ENCODE measurements around the gene TASL.
"Not testable (repeated sequence)": the region's sequence is repeated elsewhere in the genome, so short reads cannot be mapped to it uniquely, and the experiment has no call there.

TASL gene

DNA sequence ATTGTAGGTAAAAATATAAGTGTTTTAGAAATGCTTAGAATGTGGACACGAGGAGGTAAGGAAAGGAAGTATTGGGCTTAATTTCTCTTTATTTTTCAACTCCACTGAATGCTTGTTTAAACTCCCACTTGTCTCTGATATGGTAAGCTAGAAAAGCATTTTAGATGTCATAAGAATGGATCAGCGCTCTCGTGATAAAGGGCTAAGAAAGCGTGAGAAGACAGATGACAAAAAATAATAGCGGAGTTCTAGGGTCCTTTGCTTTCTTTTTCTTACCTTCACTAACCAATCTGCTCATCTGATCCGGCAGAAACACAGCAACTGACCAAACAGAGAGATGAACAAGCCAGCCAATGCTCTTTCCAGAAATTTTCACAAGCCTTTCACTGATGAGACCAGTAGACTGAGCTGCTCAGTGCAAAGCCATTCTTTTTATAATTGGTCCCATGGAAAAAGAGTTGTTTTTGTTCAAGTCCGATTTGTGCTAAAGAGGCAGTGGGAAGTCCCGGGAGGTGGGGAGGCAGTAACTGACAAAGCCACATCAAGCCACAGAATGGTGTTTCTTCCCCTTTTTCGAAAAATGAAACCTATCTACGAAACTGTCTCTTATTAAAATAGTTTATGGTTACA lies at the start of gene TASL:
Gene TASL (minus strand): TSS at position 405 of the 630 bp plus-strand sequence. CDS start 17,411 bp downstream, outside the sequence.
- peak in 1 of 2 donors; percentile 13 for DNase-seq (ENCODE audit: low read depth in 2 of 2)

GRCh38 chrX:30626402-30626801 lies 48.8 kb upstream of the TASL start:
- DNase-seq (ENCODE audit: low read depth in 2 of 2) = no peak

DNA sequence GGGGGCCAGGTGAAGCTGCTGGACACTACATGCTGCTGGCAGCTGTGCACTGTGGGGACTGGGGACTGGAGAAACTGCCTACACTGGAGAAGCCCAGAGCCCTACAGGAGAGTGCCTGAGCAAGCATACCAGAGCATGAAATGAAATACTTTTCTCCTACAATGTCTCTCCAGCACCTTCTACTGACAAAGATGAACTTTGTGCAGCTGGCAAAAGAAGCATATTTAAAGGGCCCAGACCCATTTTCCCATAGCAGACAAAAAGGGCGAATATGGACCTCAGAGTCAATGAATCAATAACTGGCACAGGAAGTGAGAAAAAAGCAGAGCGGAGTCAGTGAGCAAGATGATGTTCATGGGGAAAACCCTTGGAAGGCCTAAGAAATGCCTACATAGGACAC lies 44.8 kb upstream of the TASL start:
- no peak for DNase-seq (ENCODE audit: low read depth in 2 of 2)

- no peak for DNase-seq (ENCODE audit: low read depth in 2 of 2)
Observed at GRCh38 chrX:30620980-30621618, 43.5 kb upstream of the TASL start.

GRCh38 chrX:30620125-30620524 lies 42.6 kb upstream of the TASL start:
- DNase-seq (ENCODE audit: low read depth in 2 of 2) = no peak

DNA sequence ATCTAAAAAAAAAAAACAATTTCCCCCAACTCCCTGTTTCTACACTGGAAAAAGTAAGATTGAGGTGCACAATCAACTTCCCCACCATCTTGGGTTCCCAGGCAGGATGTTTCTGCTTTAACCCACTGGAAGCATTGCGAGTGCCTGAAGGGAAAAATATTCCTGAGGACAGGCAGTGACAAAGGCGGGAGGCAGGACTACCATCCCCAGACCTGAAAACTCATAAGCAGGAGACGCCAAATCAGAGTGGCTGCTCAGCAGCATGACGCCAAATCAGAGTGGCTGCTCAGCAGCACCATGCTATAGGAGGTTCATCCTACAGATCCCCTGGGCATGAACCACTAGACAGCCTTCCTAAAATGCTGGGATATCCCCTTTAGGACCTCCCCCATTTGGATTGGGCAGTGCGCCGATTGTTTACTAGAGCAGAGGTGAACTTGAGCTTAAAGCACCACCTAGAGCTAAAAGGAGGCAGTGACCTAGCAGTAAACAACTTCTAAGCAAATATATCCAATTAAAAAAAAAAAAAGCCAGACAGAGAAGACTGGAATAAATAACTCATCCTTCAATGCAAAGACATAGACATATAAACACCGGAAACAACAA lies 40.7 kb upstream of the TASL start:
- no peak for DNase-seq (ENCODE audit: low read depth in 2 of 2)

- no peak for DNase-seq (ENCODE audit: low read depth in 2 of 2)
Observed at GRCh38 chrX:30615229-30615628, 37.7 kb upstream of the TASL start.

DNA sequence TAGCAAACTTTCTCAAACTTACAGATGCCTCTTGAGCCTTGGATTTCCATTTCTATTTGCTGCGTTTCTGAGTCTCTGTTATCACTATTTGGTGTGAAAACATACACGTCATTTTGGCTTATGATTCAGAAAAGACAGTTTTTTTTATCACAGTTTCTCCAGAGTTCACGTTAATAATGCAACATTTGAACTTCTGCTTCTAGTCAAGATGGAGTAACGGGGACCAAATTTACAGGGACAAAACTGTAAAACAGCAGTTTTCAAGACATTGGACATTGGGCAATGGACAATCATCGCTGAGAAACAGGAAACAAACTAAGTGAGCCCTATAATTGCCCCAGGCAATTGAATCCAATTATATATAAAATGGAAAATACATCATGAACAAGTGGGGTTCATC lies 36.2 kb upstream of the TASL start:
- DNase-seq (ENCODE audit: low read depth in 2 of 2) = no peak

DNA sequence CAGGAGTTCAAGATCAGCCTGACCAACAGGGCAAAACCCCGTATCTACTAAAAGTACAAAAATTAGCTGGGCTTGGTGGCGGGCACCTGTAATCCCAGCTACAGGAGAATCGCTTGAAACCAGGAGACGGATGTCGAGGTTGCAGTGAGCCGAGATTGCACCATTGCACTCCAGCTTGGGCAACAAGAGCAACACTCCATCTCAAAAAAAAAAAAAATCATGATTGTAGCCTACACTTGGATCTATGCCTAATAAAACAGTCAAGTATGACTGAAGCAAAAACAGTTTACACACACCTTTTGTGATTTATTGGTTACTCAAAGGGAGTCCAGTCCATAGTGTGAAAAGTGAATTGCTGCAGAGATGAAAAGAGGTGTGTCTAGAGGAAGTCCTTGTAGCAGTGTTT lies 34.7 kb upstream of the TASL start:
- no peak for DNase-seq (ENCODE audit: low read depth in 2 of 2)

DNA sequence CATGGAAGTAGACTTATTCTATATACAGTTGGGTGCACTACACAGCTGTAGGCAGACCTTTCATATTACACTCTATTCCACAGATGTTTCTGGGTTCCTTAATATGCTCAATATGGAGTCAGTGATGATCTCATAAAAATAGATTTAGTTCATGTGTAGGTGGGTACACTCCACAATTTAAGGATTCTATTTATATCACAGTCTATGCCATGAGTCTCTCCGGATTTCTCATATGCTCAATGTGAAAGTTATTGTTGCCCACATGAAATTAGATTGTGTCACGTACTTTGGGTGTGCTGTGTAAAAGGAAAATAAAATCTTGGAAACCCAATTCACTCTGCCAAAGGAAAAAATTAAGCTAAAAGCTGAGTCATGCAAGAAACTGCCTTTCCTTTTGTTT lies 32.5 kb upstream of the TASL start:
- DNase-seq (ENCODE audit: low read depth in 2 of 2) = no peak

GRCh38 chrX:30607155-30607554 lies 29.6 kb upstream of the TASL start:
- DNase-seq (ENCODE audit: low read depth in 2 of 2) = no peak

DNA sequence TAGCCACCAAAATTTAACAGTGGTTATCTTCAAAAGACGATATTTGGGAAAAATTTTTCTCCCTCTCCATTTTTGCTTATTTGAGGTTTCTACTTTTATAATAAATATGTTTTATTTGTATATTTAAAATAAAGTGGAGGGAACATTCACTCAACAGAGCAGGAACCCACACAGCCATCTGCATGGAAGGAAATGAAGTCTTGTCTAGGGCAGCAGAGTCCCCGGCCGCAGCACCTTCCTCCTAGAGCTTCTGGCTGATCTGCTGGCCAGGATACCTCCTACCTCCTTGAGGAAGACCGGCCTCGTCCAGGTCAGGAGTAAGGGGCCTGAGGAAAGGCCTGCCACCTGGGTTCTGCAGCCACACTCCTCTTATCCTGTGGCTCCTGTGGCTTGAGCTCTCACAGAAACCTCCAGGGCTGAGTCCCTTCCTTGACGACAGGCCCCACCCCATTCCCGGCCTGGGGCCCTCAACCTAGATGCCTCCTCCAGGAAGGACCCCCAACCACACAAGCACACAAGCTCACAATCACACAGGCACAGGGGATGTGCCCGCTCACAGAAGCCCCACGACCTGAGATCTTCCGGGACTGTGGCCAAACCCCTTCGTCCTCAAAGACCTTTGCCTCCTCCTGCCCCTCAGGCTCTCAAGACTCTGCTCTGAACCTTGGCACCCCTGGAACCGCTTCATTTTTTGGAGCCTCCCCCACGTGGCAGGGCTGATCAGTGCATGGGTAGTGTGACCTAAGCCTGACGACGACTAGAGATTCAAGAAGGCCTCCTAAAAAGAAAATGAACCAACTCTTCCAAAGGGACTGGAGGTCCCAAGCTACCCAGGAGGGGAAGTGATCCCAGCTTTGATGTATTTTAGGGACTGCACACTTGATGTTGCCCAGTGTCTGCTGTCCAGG lies 23.0 kb upstream of the TASL start:
- not testable (repeated sequence) for DNase-seq (ENCODE audit: low read depth in 2 of 2)

DNA sequence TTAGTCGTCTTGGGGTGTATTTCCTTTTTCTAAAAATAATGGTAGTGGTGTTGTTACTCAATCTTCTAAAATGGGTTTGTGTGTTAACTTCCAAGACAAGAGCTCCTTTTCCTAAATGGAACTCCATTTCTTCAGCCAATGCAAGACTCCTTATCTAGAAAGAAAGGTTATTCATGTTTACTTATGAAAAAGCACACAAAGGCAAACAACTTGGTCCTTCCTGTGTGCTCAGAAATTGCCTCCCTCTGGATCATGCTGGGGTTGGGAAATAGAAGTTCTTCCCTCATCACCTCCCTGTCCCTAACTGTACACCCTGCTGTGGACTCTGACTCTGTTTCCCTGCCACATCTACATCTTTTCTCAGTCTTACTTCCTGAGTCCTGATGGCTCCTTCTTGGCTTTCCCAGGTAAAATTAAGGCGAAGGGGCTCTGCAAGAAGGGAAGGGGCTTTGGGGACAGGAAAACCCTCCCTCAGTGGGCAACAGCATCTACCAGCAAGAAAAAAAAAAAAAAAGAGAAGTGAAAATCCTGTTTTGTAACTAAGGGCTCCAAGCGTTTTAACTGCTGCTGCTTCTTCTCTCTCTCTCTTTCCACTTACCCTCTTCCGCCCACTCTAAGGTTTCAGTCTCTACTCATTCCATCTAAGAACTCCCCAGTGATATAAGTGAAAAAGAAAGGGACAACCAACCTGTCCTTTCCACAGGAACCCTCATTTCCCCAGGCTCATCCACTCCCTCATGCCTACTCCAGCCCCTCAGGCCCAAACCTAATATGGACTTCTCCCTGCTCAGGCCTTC lies 19.8 kb upstream of the TASL start:
- DNase-seq (ENCODE audit: low read depth in 2 of 2) = no peak

GRCh38 chrX:30593440-30594200 lies 16.1 kb upstream of the TASL start:
- DNase-seq (ENCODE audit: low read depth in 2 of 2) = no peak

DNA sequence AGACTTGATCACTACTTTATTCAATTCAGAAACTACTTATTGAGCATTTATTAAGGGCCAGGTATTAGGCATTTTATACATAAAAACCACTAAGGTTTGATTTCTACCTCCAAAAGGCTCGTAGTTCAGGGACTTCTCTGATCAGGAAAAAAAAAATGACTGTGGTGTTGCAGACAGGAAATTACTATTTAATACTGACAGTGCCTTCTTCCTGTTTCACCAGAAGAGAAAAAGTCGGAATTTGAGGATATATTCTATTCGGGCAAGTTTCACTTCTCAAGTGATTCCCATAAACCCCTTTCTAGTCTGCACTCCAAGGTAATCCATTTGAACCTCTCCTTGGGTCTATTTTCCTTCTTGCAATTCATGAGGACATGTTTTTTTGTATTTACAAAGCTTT lies 15.3 kb upstream of the TASL start:
- no peak for DNase-seq (ENCODE audit: low read depth in 2 of 2)

DNA sequence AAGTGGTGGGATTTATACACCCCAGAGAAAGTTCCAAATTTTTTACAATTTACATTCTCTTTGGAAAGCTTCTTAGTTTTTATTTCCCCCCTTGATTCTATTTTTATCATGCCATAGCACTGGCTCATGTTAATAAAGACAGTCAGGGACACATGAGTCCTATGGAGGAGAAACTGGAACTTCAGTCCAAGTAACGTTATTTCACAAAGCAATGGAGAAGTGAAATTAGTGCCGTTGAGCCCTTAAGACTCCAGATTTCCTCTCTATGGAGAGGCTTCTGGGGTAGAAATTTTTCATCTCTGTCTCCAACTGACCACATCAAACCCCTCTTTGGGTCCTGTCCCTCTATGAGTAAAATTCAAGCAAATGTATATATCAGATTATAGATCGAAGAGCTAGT lies 12.8 kb upstream of the TASL start:
- DNase-seq (ENCODE audit: low read depth in 2 of 2) = no peak

DNA sequence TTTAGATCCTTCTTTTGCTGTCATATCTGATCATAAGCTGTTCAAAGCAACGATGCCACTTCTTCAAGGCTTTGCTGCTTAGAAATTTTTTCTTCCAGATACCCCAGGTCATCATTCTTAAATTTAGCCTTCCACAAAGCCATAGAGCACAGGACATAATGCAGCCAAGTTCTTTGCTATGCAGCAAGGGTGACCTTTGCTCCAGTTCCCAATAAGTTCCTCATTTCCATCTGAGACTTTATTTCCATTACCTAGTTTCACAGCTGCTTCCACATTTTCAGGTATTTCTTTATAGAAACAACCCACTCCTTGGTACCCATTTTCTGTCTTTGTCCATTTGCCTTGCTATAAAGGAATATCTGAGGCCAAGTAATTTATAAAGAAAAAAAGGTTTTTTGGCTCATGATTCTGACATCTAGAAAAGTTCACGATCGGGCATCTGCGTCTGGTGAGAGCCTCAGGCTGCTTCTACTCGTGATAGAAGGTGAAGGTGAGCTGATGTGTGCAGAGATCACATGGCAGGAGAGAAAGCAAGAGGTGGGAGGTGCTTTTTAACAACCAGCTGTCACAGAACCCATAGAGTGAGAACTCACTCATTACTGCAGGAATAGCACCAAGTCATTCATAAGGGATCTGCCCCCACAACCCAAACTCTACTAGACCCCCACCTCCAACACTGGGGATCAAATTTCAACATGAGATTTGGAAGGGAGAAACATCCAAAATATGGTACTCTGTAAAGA lies 11.8 kb upstream of the TASL start:
- no peak for DNase-seq (ENCODE audit: low read depth in 2 of 2)

DNA sequence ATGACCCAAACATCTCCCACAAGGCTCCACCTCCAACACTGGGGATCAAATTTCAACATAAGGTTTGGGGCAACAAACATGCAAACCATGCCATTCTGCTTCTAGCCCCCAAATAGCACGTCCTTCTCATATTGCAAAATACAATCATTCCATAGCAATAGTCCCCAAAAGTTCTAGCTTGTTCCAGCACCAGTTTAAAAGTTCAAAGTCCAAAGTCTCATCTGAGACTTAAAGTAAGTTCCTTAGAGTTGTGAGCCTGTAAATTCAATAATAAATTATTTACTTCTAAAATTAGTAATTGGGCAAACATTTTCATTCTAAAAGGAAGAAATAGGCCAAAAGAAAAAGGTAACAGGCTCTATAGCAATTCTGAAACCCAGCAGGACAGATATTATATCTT lies 8.9 kb upstream of the TASL start:
- DNase-seq (ENCODE audit: low read depth in 2 of 2) = no peak

- DNase-seq (ENCODE audit: low read depth in 2 of 2) = no peak
Observed at GRCh38 chrX:30582664-30583063, 5.1 kb upstream of the TASL start.

- DNase-seq (ENCODE audit: low read depth in 2 of 2) = no peak
Observed at GRCh38 chrX:30580641-30581040, 3.1 kb upstream of the TASL start.

All from stimulated activated CD4-positive, alpha-beta T cell treated with anti-CD3 and anti-CD28 coated beads, Interleukin-15, amount 100 ng/mL, for 48 hours (primary cell).